ENCODE measurements around the gene GTSE1.
A peak's percentile ranks its signal among the peaks of the same experiment; 100 is the strongest.
"Not testable (repeated sequence)": the region's sequence is repeated elsewhere in the genome, so short reads cannot be mapped to it uniquely, and the experiment has no call there.

GTSE1 gene, protein sequence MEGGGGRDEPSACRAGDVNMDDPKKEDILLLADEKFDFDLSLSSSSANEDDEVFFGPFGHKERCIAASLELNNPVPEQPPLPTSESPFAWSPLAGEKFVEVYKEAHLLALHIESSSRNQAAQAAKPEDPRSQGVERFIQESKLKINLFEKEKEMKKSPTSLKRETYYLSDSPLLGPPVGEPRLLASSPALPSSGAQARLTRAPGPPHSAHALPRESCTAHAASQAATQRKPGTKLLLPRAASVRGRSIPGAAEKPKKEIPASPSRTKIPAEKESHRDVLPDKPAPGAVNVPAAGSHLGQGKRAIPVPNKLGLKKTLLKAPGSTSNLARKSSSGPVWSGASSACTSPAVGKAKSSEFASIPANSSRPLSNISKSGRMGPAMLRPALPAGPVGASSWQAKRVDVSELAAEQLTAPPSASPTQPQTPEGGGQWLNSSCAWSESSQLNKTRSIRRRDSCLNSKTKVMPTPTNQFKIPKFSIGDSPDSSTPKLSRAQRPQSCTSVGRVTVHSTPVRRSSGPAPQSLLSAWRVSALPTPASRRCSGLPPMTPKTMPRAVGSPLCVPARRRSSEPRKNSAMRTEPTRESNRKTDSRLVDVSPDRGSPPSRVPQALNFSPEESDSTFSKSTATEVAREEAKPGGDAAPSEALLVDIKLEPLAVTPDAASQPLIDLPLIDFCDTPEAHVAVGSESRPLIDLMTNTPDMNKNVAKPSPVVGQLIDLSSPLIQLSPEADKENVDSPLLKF

DNA sequence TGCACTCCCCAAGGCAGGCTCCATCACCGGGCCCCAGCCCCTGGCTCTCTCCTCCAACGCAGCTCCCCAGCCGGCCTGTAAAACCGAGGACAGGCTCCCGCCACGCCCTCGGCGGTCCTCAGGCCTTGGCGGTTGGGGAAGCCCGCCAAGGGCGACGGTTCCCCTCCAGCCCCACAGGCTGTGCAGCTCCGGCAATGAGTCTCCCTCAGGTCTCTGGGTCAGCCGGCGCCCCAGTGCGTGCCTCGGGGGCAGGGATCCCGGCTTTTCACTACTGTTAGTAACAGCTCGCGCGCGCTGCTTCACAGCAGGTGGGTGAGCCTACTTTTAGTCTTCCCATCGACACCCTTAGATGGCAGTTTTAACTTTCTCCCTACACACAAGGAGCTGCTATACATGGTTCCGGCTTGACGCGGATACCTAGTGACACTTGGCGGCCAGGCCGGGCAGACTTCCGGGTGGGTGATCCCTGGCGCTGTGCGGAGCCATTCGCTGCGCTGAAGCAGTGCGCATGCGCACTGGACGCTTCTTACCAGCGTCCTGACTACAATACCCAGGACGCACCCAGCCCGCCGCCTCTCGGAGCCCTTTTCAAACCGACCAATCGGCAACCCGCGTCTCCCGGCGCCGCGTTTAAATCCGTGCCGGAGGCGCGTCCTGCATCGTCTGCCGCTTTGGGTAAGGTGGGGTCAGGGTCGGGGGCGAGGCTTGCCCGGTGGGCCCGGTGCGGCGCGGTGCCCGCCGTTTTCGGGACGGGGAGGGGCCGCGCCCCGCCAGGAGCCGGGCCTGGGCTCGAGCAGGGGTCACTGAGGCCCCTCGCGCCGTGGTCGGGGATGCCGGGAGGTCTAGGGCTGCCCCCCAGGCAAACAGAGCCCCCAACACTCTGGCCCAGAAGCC, at the start of gene GTSE1:
GTSE1 (plus strand) TSS at position 614 of the 894 bp plus-strand sequence. CDS start 531 bp downstream, outside the sequence.
- DNase-seq, result peak; percentile 33 to 54

DNA sequence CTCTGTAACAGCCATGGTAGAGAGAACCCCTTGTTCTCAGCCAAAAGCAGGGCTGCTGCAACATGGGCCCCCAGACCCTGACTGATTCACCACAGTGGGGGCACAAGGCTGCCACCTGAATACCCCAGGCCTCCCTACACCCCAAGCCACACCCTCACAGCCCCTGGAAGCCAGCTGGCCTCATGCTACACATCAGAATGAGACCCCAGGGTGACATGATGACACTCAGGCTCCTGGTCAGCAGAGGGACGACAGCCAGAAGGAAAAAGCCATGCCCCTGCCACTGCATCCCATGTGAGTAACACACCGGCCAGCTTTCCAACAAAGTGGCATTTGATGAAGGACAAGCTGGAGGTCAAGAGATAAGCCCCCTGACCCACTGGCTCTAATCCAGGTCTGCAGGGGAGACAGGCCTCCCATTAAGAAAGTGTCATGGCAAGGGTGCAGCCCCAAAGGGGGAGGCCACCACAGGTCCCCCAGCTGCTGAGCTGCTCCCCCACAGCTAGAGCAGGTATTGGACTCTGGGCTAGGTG, 49.2 kb upstream of the GTSE1 start:
- DNase-seq, result no peak

DNA sequence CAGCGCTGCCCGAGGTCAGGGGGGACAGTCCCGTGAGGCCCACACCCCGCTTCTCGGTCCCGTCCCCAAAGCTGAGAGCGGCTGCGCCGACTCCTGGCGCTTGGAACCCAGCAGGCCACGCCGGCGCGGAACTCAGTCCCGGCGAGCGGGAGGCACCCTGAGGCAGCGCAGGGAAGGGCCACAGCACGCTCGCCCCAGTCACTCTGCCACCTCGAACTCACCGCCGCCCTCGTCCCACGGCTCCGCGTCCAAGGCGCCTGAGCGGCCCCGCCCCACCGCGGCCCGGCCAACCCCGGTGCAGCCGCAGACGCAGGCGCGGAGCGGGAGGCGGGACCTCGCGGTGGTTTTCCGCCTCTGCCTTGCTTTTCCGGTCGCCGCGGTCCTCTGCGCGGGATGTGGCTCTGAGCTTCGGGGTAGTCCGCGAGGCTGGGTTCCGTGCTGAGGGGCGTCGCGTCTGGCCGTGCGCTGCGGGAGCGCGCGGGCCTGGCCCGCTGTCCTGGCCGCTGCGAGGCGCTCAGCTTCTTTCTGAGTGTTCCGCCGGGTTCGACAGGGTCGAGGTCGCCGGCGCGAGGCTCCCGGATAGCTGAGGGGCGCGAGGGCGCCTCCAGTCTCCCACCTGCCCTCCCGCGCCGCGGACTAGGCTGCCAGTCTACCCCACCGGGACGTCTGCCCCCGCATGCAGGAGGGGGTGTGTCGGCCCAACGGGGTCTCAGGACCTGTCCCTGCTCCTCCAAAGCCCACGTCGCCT, 46.5 kb upstream of the GTSE1 start, which contains the start of gene CDPF1:
CDPF1 (minus strand) TSS at position 259 of the 748 bp plus-strand sequence. CDS start 2,009 bp downstream, outside the sequence.
- peak; percentile 1 to 40 for DNase-seq

DNA sequence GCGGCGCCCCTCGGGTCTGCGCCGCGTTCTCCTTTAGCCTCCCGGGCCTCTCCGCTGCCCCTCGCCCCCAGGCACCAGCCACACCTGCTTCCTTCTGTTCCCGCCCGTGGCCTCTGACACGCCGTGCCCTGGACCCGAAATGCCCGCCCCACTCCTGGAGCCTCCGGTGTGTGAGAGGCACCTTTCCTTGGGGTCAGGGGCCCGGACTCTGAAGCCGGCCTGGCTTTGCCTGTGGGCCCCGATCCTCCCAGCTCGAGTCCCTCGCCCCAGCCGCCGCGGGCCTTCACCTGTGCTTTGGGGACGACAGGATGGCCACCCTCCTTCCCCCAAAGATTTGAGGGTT, 45.9 kb upstream of the GTSE1 start:
- no peak for DNase-seq

DNA sequence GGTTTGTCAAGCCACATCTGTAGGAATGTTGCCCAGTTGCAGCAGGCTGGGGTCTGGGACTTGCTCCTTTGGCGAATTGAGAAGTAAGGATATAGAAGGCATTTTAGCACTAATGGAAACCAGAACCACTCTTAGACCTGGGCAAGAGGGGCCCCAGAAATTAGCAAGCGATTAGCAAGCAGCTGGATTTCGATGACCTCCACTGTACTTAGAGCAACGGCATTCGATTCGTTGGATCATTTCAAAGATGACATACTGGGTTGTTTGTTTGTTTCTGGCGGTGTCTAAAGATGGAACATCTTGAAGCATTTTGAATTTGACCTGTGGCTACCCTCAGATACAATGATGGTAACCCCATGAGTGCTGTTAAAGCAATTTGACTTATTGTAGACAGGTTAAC, 45.4 kb upstream of the GTSE1 start:
- no peak for DNase-seq

DNA sequence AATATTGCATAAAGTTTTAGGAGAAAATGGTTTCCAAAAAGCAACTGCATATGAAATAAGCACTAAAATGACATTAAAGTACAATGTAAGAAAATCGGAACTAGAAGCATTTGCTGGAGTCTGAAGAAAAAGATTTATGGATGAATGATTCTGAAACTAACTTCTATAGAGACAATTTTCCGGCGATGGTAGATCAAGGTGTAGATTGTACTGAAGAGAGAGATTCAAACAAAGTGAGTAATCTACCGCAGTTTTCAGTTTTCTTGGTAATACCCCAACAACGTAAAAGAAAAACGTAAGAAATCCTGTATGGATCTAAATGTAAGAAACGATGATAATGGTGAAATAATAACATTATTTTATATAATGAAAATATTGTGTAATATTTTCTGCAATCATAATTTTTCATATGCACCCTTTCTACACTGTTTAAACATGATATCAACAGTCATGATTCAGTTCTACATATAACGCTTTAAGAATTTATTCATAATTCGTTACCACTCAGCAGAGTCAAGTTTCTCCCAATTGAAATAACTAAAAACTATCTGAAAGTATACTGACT, 44.8 kb upstream of the GTSE1 start:
- no peak for DNase-seq

DNA sequence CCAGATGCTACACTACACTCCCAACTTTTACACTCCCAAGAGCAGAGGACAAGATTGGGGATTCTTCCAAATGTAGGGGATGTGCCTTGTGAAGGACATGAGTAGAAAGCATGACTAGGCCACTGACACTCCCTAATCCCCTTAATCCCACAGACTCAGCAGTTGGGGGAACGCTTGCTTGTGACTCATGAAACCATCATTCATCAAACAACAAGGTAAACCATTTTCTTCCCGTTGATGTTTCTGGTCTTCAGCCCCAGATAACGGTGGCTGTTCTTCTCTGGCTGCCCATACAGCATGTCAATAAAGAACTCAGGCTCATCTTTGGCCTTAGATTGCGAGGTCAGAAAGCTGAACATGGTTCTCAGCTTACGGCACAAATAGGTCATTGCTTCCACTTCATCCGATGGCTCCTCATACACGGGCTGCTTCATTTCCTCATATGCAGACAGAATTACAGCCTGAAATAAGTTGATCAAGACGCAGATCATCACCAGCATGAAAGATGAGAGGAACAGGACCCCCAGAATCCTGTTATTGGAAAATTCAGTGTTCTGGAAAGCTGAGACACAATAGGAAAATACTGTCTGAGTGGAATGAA, 40.2 kb upstream of the GTSE1 start:
- DNase-seq, result no peak

DNA sequence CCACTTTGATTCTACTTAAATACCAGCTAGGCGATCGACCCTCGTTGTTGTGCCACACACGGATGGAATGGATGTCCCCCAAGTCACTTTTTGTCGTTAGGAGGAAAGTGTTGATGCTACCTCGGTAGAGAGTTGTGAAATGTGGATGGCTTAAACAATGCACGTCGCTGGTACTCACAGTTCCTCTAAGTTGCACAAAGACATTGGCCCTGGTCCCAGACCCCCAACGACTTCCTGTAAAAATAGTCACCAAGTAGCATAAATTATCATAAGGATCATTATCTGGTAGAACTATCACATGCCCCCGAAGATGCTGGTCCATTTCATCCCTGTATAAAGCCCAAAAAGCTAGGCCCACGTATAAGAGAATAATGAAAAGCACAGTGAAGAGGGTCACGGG, 37.3 kb upstream of the GTSE1 start:
- no peak for DNase-seq

DNA sequence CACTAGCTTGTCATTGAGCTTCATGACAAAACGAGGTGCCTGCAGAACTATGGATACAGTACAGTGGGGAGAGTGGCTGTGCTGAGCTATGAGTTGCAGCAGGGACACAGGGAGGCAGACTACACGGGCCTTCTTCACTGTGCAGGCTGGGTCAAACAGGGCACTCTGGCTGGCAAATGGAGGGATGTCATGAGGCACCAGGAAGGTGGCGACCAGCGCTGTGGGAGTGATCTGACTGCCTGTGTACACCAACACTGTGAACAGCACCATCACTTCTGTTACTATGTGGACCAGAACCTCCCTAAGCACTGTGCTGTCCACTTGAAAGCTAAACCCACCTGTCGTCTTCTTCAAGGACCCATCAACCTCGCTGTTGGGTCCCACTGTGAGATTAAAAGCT, 36.6 kb upstream of the GTSE1 start:
- DNase-seq, result no peak

DNA sequence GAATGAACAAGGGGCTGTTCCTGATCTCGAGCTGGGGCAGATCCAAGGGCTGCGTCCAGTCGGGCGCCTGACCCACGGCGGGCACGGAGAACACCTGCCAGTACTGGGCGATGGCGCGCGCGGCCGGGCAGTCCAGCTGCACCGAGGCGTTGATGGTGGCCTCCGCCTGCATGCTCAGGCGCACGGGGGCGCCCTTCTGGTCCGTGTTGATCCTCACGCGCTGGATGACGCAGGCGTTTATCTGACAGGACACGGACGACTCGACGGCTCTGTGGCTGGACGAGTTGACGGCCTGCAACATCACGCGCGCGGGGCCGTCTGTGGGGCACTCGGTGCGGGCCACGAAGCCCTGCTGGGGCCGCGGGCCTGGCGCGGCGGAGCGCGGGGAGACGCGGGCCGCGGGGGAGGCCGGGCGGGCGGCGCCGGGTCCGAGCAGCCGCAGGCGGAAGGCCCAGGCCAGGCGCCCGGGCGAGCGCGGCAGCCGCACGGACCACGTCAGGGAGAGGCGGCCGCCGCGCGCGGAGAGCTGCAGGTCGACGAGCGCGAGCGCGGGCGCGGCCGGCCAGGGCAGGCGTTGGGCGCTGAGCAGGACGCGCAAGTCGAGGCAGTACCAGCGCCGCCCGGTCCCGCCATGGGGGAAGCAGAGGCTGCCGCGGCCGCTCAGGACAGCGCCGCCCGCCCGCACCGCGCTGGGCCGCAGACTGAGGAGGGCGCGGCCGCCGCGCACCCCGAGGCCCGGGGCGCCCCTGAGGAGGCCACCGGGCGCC, 34.0 kb upstream of the GTSE1 start:
- no peak for DNase-seq

DNA sequence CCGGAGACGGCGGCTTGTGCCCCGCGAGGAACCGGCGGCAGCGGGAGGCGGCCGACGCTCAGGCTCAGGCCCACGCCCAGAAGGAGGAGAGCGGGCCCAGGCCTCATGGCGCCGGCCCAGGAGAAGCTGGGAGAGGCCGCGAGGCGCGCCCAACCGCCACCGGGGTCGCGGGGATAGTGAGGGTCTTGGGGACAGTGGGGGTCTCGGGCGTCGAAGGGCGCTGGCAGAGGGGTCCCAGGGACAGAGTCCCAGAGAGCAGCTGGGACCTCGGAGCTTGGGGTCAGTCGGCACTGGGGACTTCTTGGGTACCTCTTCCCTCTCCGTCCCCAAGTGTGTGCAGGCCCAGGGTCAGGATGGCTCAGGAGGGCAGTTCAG, 33.5 kb upstream of the GTSE1 start, which contains the start of gene PKDREJ:
PKDREJ (minus strand) TSS at position 128 of the 375 bp plus-strand sequence; CDS start at position 107, 21 bp downstream.
- no peak for DNase-seq

DNA sequence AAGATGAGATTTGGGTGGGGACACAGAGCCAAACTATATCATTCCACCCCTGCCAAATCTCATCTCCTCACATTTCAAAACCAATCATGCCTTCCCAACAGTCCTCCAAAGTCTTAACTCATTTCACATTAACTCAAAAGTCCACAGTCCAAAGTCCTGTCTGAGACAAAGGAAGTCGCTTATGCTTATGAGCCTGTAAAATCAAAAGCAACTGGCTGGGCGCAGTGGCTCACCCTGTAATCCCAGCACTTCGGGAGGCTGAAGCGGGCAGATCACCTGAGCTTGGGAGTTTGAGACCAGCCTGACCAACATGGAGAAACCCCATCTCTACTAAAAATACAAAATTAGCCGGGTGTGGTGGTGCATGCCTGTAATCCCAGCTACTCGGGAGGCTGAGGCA, 32.1 kb upstream of the GTSE1 start:
- DNase-seq, result not testable (repeated sequence)

DNA sequence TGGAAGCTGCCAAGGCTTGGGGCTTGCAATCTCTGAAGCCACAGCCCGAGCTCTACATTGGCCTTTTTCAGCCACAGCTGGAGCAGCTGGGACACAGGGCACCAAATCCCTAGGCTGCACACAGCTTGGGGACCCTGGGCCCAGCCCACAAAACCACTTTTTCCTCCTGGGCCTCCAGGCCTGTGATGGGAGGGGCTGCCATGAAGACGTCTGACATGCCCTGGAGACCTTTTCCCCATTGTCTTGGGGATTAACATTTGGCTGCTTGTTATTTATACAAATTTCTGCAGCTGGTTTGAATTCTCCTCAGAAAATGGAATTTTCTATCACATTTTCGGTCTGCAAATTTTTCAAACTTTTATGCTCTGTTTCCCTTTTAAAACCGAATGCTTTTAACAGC, 31.0 kb upstream of the GTSE1 start:
- DNase-seq, result not testable (repeated sequence)

DNA sequence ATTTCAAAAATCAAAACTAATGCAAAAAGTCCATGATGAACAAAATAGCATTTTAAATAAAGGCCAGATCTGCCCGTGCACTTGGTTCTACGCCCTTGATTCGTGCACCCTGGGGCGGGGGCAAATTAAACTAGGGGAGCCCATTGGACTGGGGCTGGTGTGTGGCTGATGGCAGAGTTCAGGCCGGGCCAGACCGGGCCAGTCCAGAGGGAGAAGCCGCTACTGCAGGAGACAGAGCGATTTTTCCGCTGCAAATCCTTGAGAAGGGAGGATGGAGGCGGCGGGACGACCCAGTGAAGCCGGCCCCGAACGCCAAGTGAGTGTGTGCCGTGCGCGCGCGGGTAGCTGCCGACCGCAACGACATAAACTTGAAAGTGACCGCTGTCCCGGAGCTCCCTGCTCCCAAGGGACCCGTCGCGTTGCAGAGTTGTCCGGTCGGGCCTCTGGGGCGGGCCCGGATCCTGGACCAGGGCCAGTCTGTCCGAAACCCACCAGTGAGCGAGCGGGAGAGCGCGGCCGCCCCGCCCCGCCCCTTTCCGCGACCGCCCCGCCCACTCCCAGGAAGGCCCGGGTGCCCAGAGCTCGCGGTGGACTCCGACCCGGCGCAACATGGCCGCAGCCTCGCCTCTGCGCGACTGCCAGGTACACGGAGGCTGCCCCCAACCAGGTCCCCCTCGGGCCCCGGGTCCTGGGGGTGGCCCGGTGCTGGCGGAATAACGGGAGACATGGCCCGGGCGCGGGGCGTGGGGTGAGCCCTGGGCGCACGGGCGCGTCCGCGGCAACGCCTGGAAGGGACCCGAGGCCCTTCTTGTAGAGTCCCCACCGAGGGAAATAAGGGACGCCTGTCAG, 29.0 kb upstream of the GTSE1 start, which contains the start of gene TTC38:
TTC38 (plus strand) TSS at position 578 of the 849 bp plus-strand sequence; CDS start at position 610, 32 bp downstream.
- DNase-seq, result no peak

DNA sequence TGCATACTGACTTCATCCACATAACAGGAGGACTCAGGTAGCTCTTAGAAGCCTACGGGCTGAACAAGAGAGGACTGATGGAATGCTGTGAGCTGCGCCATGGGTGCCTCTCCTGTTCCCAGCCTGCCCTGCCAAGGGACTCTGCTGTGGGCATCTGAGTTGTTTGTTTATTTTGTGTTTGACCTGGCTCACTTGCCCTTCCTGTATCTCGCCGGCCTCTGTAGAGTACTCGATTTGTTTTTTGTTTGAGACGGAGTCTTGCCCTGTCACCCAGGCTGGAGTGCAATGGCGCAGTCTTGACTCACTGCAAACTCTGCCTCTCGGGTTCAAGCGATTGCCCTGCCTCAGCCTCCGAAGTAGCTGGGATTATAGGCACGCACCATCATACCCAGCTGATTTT, 27.1 kb upstream of the GTSE1 start:
- DNase-seq, result no peak

DNA sequence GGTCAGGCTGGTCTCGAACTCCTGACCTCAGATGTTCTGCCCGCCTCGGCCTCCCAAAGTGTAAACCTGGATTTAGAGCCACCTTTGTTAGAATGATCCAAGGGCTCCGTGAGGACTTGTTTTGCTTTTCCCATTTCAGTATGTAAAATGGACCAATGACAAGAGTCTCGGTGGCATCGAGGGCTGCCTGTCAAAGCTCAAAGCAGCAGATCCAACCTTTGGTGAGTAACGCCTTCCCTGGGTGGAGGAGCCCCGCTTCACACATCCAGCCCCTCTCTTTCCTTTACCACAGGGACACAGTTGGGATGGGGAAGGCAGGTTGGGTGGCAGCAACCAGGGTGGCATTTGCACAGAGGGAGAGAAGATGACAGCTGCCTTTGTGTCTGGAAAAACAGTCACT, 24.5 kb upstream of the GTSE1 start:
- DNase-seq, result no peak

DNA sequence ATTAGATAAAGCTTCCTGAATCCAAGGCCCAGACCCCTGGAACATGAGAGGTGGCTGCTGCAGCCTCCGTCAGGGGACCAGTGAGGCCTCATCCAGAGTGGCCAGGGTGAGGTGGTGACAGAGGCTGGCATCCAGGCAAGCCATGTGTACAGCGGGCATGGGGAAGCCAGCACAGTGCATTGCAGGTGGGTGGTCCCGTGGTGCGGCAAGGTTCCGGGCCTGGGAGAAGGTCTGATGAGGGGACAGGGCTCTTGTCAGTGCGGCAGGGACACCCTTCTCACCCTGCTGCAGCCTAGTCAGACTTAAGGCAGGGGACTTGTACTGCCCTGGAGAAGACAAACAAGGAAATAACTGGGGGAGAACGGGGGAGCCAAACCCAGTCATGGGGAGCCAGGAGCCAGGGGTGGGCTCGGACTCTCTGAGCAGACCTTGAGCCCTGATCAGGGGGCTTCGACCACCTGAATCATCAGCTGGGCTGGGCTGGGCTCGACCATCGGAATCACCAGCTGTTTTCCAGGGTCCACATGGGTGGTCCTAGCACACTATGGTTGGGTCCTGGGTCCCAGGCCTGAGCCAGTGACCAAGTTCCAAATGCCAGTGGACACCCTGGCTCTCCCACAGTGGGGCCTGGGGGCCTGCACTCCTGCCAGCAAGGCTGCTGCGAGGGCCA, 23.8 kb upstream of the GTSE1 start:
- DNase-seq, result no peak

DNA sequence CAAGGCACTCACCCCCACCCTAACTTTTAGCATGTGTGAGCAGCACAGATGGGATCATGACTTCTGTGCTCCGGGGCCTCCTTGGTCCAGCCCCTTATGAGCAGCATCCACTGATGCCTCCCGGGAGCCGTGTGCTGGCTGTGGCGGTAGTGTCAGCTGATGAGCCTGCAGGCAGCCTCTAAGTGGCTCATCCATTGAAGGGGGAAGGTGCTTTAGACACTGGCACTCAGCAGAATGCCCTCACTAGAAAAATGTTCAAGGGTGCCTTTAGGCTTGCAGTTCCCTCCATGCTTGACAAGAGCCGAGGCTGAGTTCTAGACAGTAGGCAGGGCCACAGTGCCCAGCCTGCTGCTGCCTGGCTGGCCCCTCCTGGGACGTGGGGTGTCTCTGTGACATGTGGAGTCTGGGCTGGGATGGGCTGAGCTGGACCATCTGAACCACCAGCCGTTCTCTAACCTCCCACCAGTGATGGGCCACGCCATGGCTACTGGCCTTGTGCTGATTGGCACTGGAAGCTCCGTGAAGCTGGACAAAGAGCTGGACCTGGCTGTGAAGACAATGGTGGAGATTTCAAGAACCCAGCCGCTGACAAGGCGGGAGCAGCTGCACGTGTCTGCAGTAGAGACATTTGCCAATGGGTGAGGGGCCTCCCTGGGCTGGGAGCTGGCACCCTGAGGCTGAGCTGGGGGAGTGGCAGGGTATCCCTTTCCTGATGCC, 23.1 kb upstream of the GTSE1 start:
- no peak for DNase-seq
